Measurements from ENCODE around the gene MARF1. TPM values are rescaled to one million over a fixed set of nuclear protein-coding genes. Genes with fewer than 3 reads are reported as not detected.
A peak's percentile ranks its signal among the peaks of the same experiment; 100 is the strongest.

MARF1 gene
- total and polyA plus RNA-seq, 2 of the 8 experiments (the other 6 are each of a cell fraction or from before 2014, with no cell fraction given), result 5.6 to 31.4 TPM

GRCh38 chr16:15642557-15643047, 352 bp downstream of the MARF1 start (continued):
- TF ChIP-seq USF2 (IDR thresholded peaks at IDR 0.05; ENCODE audit: low read length) (no peak), SAP30 (IDR thresholded peaks at IDR 0.05; ENCODE audit: insufficient read depth, insufficient replicate concordance, low read length) (peak; percentile 94), CBX8 (IDR thresholded peaks at IDR 0.05; ENCODE audit: borderline replicate concordance, low read depth, low read length) (no peak), RAD21 (IDR thresholded peaks at IDR 0.05 in 1 of 2, conservative IDR thresholded peaks at IDR 0.05 in 1 of 2; ENCODE audit: low read depth in 2 of 2, low read length in 2 of 2) (peak; percentile 19 to 43; a peak in 3 of 4 replicates), POU5F1 (IDR thresholded peaks at IDR 0.05; ENCODE audit: low read depth, low read length) (no peak), ASH2L (IDR thresholded peaks at IDR 0.05; ENCODE audit: low read length) (peak; percentile 73), KDM4A (IDR thresholded peaks at IDR 0.05; ENCODE audit: low read depth, low read length, severe bottlenecking) (peak; percentile 69), KDM5A (IDR thresholded peaks at IDR 0.05; ENCODE audit: low read length) (no peak), SP2 (IDR thresholded peaks at IDR 0.05; ENCODE audit: low read length) (no peak), CREB1 (IDR thresholded peaks at IDR 0.05) (no peak), TEAD4 (IDR thresholded peaks at IDR 0.05; ENCODE audit: low read depth, low read length) (peak; percentile 67)

Measured in H1 (cell line).